ENCODE data around the gene MRPS2.
A peak's percentile ranks its signal among the peaks of the same experiment; 100 is the strongest.

Gene MRPS2

GRCh38 chr9:135490980-135491464 lies 9.5 kb upstream of the MRPS2 start:
- no peaks in the 10 kb centered on the region for H3K27me3 ChIP-seq (replicated peaks; ENCODE audit: control insufficient read depth, insufficient read depth, low read length)
- no peak overlapping the region for H3K4me3 ChIP-seq (ENCODE audit: low read length)
- H3K4me1 ChIP-seq (ENCODE audit: control insufficient read depth, insufficient read depth, low read length): no peaks in the 10 kb centered on the region
- peaks cover 17% of the 10 kb centered on the region for H3K36me3 ChIP-seq (ENCODE audit: control insufficient read depth, insufficient read depth, low read length, severe bottlenecking)
- H3K9ac ChIP-seq (ENCODE audit: low read length): no peak overlapping the region
- no peaks in the 10 kb centered on the region for H3K9me3 ChIP-seq (ENCODE audit: control insufficient read depth, low read length)
- DNase-seq (ENCODE audit: low read depth): no peak

GRCh38 chr9:135491764-135492163 lies 8.7 kb upstream of the MRPS2 start:
- no peak for DNase-seq (ENCODE audit: low read depth)
- H3K9me3 ChIP-seq (ENCODE audit: control insufficient read depth, low read length): no peaks in the 10 kb centered on the region
- H3K4me1 ChIP-seq (ENCODE audit: control insufficient read depth, insufficient read depth, low read length): no peaks in the 10 kb centered on the region
- no peaks in the 10 kb centered on the region for H3K27me3 ChIP-seq (replicated peaks; ENCODE audit: control insufficient read depth, insufficient read depth, low read length)
- H3K36me3 ChIP-seq (ENCODE audit: control insufficient read depth, insufficient read depth, low read length, severe bottlenecking): peaks cover 11% of the 10 kb centered on the region
- no peak overlapping the region for H3K9ac ChIP-seq (ENCODE audit: low read length)
- H3K4me3 ChIP-seq (ENCODE audit: low read length): no peak overlapping the region

- H3K9ac ChIP-seq (ENCODE audit: low read length): no peak overlapping the region
- peaks cover 5% of the 10 kb centered on the region for H3K36me3 ChIP-seq (ENCODE audit: control insufficient read depth, insufficient read depth, low read length, severe bottlenecking)
Measured at GRCh38 chr9:135492886-135493669, 7.4 kb upstream of the MRPS2 start.

GRCh38 chr9:135494791-135495559 lies 5.5 kb upstream of the MRPS2 start:
- Histone ChIP-seq H3K9ac (ENCODE audit: low read length) (no peak overlapping the region), H3K27me3 (replicated peaks; ENCODE audit: control insufficient read depth, insufficient read depth, low read length) (no peaks in the 10 kb centered on the region), H3K9me3 (ENCODE audit: control insufficient read depth, low read length) (no peaks in the 10 kb centered on the region), H3K36me3 (ENCODE audit: control insufficient read depth, insufficient read depth, low read length, severe bottlenecking) (no peaks in the 10 kb centered on the region), H3K4me1 (ENCODE audit: control insufficient read depth, insufficient read depth, low read length) (peaks cover 7% of the 10 kb centered on the region), H3K4me3 (ENCODE audit: low read length) (no peak overlapping the region)
- no peak for DNase-seq (ENCODE audit: low read depth)

More at GRCh38 chr9:135492886-135493669, 7.4 kb upstream of the MRPS2 start:
- no peaks in the 10 kb centered on the region for H3K4me1 ChIP-seq (ENCODE audit: control insufficient read depth, insufficient read depth, low read length)
- H3K9me3 ChIP-seq (ENCODE audit: control insufficient read depth, low read length): no peaks in the 10 kb centered on the region
- no peak overlapping the region for H3K4me3 ChIP-seq (ENCODE audit: low read length)
- no peak for DNase-seq (ENCODE audit: low read depth)
- H3K27me3 ChIP-seq (replicated peaks; ENCODE audit: control insufficient read depth, insufficient read depth, low read length): no peaks in the 10 kb centered on the region

- Histone ChIP-seq H3K27me3 (replicated peaks; ENCODE audit: control insufficient read depth, insufficient read depth, low read length) (no peaks in the 10 kb centered on the region), H3K9me3 (ENCODE audit: control insufficient read depth, low read length) (no peaks in the 10 kb centered on the region), H3K4me3 (ENCODE audit: low read length) (peak overlapping the region; percentile 90), H3K9ac (ENCODE audit: low read length) (peak overlapping the region; percentile 94), H3K36me3 (ENCODE audit: control insufficient read depth, insufficient read depth, low read length, severe bottlenecking) (peaks cover 11% of the 10 kb centered on the region), H3K4me1 (ENCODE audit: control insufficient read depth, insufficient read depth, low read length) (peaks cover 18% of the 10 kb centered on the region)
- no peak for DNase-seq (ENCODE audit: low read depth)
Measured at GRCh38 chr9:135498381-135499126, 1.9 kb upstream of the MRPS2 start.

- no peaks in the 10 kb centered on the region for H3K27me3 ChIP-seq (replicated peaks; ENCODE audit: control insufficient read depth, insufficient read depth, low read length)
- H3K4me3 ChIP-seq (ENCODE audit: low read length): peak overlapping the region; percentile 90
- no peaks in the 10 kb centered on the region for H3K9me3 ChIP-seq (ENCODE audit: control insufficient read depth, low read length)
- peak overlapping the region; percentile 94 for H3K9ac ChIP-seq (ENCODE audit: low read length)
- peak; percentile 96 for DNase-seq (ENCODE audit: low read depth)
- H3K36me3 ChIP-seq (ENCODE audit: control insufficient read depth, insufficient read depth, low read length, severe bottlenecking): peaks cover 20% of the 10 kb centered on the region
- H3K4me1 ChIP-seq (ENCODE audit: control insufficient read depth, insufficient read depth, low read length): peaks cover 18% of the 10 kb centered on the region
Measured at GRCh38 chr9:135499326-135500070, 984 bp upstream of the MRPS2 start.

DNA sequence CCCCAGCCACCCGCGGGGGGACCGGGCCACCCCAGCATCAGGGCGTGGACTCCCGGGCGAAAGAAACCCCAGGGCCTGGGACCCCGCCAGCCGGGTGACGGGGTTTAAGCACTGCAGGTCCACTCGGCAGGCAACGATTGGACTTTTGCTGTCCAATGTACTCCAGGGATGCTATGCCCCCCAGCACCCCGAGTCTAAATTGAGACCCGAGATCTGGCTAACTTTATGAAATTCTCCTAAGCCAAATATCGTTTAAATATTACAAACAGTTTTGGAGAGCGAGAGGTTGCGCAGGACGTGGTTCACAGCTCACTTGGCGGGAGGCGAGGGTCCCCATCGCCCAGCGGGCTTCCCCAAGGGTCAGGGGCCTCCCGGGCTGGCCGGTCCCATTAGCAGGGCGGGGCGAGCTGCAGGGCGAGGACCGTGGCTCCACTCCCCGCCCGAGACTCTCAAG lies 384 bp upstream of the MRPS2 start:
- H3K9ac ChIP-seq (ENCODE audit: low read length): peak overlapping the region; percentile 94
- H3K4me3 ChIP-seq (ENCODE audit: low read length): peak overlapping the region; percentile 90
- H3K9me3 ChIP-seq (ENCODE audit: control insufficient read depth, low read length): no peaks in the 10 kb centered on the region
- no peaks in the 10 kb centered on the region for H3K27me3 ChIP-seq (replicated peaks; ENCODE audit: control insufficient read depth, insufficient read depth, low read length)
- no peak for DNase-seq (ENCODE audit: low read depth)
- peaks cover 18% of the 10 kb centered on the region for H3K4me1 ChIP-seq (ENCODE audit: control insufficient read depth, insufficient read depth, low read length)
- peaks cover 24% of the 10 kb centered on the region for H3K36me3 ChIP-seq (ENCODE audit: control insufficient read depth, insufficient read depth, low read length, severe bottlenecking)

GRCh38 chr9:135501261-135502167 lies 1.0 kb downstream of the MRPS2 start:
- peaks cover 26% of the 10 kb centered on the region for H3K36me3 ChIP-seq (ENCODE audit: control insufficient read depth, insufficient read depth, low read length, severe bottlenecking)
- no peaks in the 10 kb centered on the region for H3K27me3 ChIP-seq (replicated peaks; ENCODE audit: control insufficient read depth, insufficient read depth, low read length)
- DNase-seq (ENCODE audit: low read depth): peak; percentile 79
- H3K9me3 ChIP-seq (ENCODE audit: control insufficient read depth, low read length): no peaks in the 10 kb centered on the region
- H3K9ac ChIP-seq (ENCODE audit: low read length): peak overlapping the region; percentile 94
- peaks cover 18% of the 10 kb centered on the region for H3K4me1 ChIP-seq (ENCODE audit: control insufficient read depth, insufficient read depth, low read length)
- H3K4me3 ChIP-seq (ENCODE audit: low read length): peak overlapping the region; percentile 90

GRCh38 chr9:135502168-135502872 lies 1.8 kb downstream of the MRPS2 start:
- H3K4me3 ChIP-seq (ENCODE audit: low read length): peak overlapping the region; percentile 90
- H3K4me1 ChIP-seq (ENCODE audit: control insufficient read depth, insufficient read depth, low read length): peaks cover 18% of the 10 kb centered on the region

More at GRCh38 chr9:135502168-135502872, 1.8 kb downstream of the MRPS2 start:
- peaks cover 26% of the 10 kb centered on the region for H3K36me3 ChIP-seq (ENCODE audit: control insufficient read depth, insufficient read depth, low read length, severe bottlenecking)
- no peak for DNase-seq (ENCODE audit: low read depth)
- H3K9me3 ChIP-seq (ENCODE audit: control insufficient read depth, low read length): no peaks in the 10 kb centered on the region
- H3K9ac ChIP-seq (ENCODE audit: low read length): peak overlapping the region; percentile 94
- no peaks in the 10 kb centered on the region for H3K27me3 ChIP-seq (replicated peaks; ENCODE audit: control insufficient read depth, insufficient read depth, low read length)
